H1 (cell line): ENCODE measurements around the gene MAN1C1. TPM values are rescaled to one million over a fixed set of nuclear protein-coding genes. Genes with fewer than 3 reads are reported as not detected.

Experiments
- CTCF ChIA-PET: fragments of 300-600 bp; sonication (Branson Sonifier 250); formaldehyde crosslinking; loops from one replicate; lab custom pipeline; 2021; ENCODE audit not compliant: partially characterized antibody; lab: Charles Lee
- POLR2A ChIA-PET: fragments of 300-600 bp; sonication (Branson Sonifier 250); formaldehyde crosslinking; loops from one replicate; lab custom pipeline; 2021; ENCODE audit warnings: inconsistent platforms; ENCODE audit not compliant: partially characterized antibody; lab: Charles Lee
- DNase-seq, 2 experiments: peaks; one replicate each; pipeline versions ENCODE4 v3.0.0 to v3.0.0-alpha.2; 2010 to 2022; ENCODE audit warnings: low spot score in 2 of 2, low read depth in 1 of 2, mixed read lengths in 1 of 2
- FAIRE-seq: peaks from 2 replicates; lab custom pipeline; 2011; peaks lifted over from hg19 to GRCh38; lab: Jason Lieb, UNC
- H2AFZ ChIP-seq: 2 replicates; pipeline ENCODE4 v1.8.1; 2012; ENCODE audit warnings: low read length, inconsistent platforms
- H2AK5ac ChIP-seq: 2 replicates; pipeline ENCODE4 v1.6.1; 2013; ENCODE audit warnings: low read depth, low read length
- H2BK120ac ChIP-seq: replicated peaks from 2 replicates; pipeline ENCODE3; 2013; ENCODE audit warnings: low read depth, low read length, inconsistent platforms
- H2BK12ac ChIP-seq: 2 replicates; pipeline ENCODE4 v1.6.1; 2013; ENCODE audit warnings: low read depth, low read length
- H2BK15ac ChIP-seq: 2 replicates; pipeline ENCODE4 v1.6.1; 2013; ENCODE audit warnings: low read length
- H2BK20ac ChIP-seq: 2 replicates; pipeline ENCODE4 v1.6.1; 2013; ENCODE audit warnings: low read length
- H2BK5ac ChIP-seq: 2 replicates; pipeline ENCODE4 v1.6.1; 2013; ENCODE audit warnings: low read depth, low read length
- H3K14ac ChIP-seq: 2 replicates; pipeline ENCODE4 v1.6.1; 2013; ENCODE audit warnings: inconsistent platforms; ENCODE audit not compliant: insufficient read length
- H3K18ac ChIP-seq: 2 replicates; pipeline ENCODE4 v1.6.1; 2013; ENCODE audit warnings: low read length; ENCODE audit errors: extremely low read depth
- H3K23ac ChIP-seq: 2 replicates; pipeline ENCODE4 v1.6.1; 2013; ENCODE audit warnings: inconsistent platforms; ENCODE audit not compliant: insufficient read length
- H3K23me2 ChIP-seq: 2 replicates; pipeline ENCODE4 v1.6.1; 2013; ENCODE audit warnings: low read depth, low read length
- H3K27ac ChIP-seq: 2 replicates; pipeline ENCODE4 v1.6.1; 2011; ENCODE audit warnings: low read depth, low read length, inconsistent platforms
- H3K27me3 ChIP-seq, 4 experiments: replicated peaks in 1 of 4; 1 replicate in 1 of 4; 2 replicates in 3 of 4; pipeline versions ENCODE4 v1.6.1 to v1.8.1; 2011 to 2013; ENCODE audit warnings: low read length in 3 of 4, mild to moderate bottlenecking in 3 of 4, inconsistent platforms in 2 of 4, mixed read lengths in 2 of 4, moderate library complexity in 1 of 4; ENCODE audit not compliant: control insufficient read depth in 3 of 4, insufficient read depth in 3 of 4; ENCODE audit errors: extremely low read depth in 1 of 4
- H3K36me3 ChIP-seq, 4 experiments: 2 replicates each; pipeline versions ENCODE4 v1.6.1 to v1.8.1; 2011 to 2013; ENCODE audit warnings: mild to moderate bottlenecking in 4 of 4, low read length in 3 of 4, moderate library complexity in 2 of 4, control low read depth in 1 of 4, inconsistent platforms in 1 of 4; ENCODE audit not compliant: insufficient read depth in 4 of 4, control insufficient read depth in 2 of 4
- H3K4ac ChIP-seq: replicated peaks from 2 replicates; pipeline ENCODE3; 2013; ENCODE audit warnings: low read length, low read depth, mixed read lengths, inconsistent platforms; ENCODE audit not compliant: insufficient read length
- H3K4me1 ChIP-seq, 4 experiments: replicated peaks in 1 of 4; 1 replicate in 1 of 4; 2 replicates in 3 of 4; pipeline versions ENCODE4 v1.6.1 to v1.8.1; 2011 to 2013; ENCODE audit warnings: low read length in 3 of 4, inconsistent platforms in 2 of 4, mixed read lengths in 1 of 4; ENCODE audit not compliant: insufficient read depth in 4 of 4, control insufficient read depth in 3 of 4
- H3K4me2 ChIP-seq, 2 experiments: 2 replicates each; pipeline versions ENCODE4 v1.6.1 to v1.8.1; 2011 to 2013; ENCODE audit warnings: low read depth in 2 of 2, low read length in 2 of 2, control low read depth in 1 of 2, inconsistent platforms in 1 of 2, mild to moderate bottlenecking in 1 of 2; ENCODE audit not compliant: insufficient read depth in 1 of 2
- H3K4me3 ChIP-seq, 4 experiments: fragments of 200-600, 300-600 bp in 1 of 4; sonication (generic), shearing (Covaris generic), sonication (Bioruptor Twin) in 1 of 4; 2 replicates each; pipeline versions ENCODE4 v1.5.1 to v1.8.1; 2011 to 2016; ENCODE audit warnings: low read length in 4 of 4, low read depth in 3 of 4, control low read depth in 2 of 4, inconsistent platforms in 2 of 4, mild to moderate bottlenecking in 2 of 4, mixed read lengths in 1 of 4, moderate library complexity in 1 of 4; ENCODE audit not compliant: insufficient read depth in 2 of 4; ENCODE audit errors: extremely low read depth in 1 of 4
- H3K56ac ChIP-seq: replicated peaks from 2 replicates; pipeline ENCODE3; 2013; ENCODE audit warnings: low read depth, mild to moderate bottlenecking, mixed read lengths, low read length, inconsistent platforms; ENCODE audit not compliant: insufficient read length
- H3K79me1 ChIP-seq: 2 replicates; pipeline ENCODE4 v1.6.1; 2013; ENCODE audit warnings: low read depth, low read length, control low read depth
- H3K79me2 ChIP-seq, 2 experiments: 2 replicates each; pipeline versions ENCODE4 v1.6.1 to v1.8.1; 2012 to 2013; ENCODE audit warnings: low read length in 2 of 2, mild to moderate bottlenecking in 2 of 2, inconsistent platforms in 1 of 2; ENCODE audit not compliant: insufficient read depth in 2 of 2, control insufficient read depth in 1 of 2
- H3K9ac ChIP-seq, 4 experiments: replicated peaks in 1 of 4; 1 replicate in 1 of 4; 2 replicates in 3 of 4; pipeline versions ENCODE4 v1.6.1 to v1.8.1; 2011 to 2013; ENCODE audit warnings: low read depth in 3 of 4, low read length in 3 of 4, control low read depth in 2 of 4, mild to moderate bottlenecking in 2 of 4, moderate library complexity in 2 of 4, inconsistent platforms in 1 of 4; ENCODE audit errors: extremely low read depth in 1 of 4
- H3K9me3 ChIP-seq, 2 experiments: 2 replicates each; pipeline versions ENCODE4 v1.6.1 to v1.8.1; 2012 to 2013; ENCODE audit warnings: mild to moderate bottlenecking in 2 of 2, moderate library complexity in 2 of 2, control low read depth in 1 of 2, inconsistent platforms in 1 of 2, low read depth in 1 of 2, low read length in 1 of 2, mixed read lengths in 1 of 2; ENCODE audit not compliant: insufficient read depth in 2 of 2
- H4K20me1 ChIP-seq, 2 experiments: replicated peaks in 1 of 2; 2 replicates each; pipeline versions ENCODE3 to v1.8.1; 2011 to 2013; ENCODE audit warnings: inconsistent platforms in 2 of 2, low read length in 2 of 2, mild to moderate bottlenecking in 1 of 2; ENCODE audit not compliant: insufficient read depth in 2 of 2, control insufficient read depth in 1 of 2
- H4K5ac ChIP-seq: 2 replicates; pipeline ENCODE4 v1.6.1; 2013; ENCODE audit warnings: low read length, low read depth, mixed read lengths, inconsistent platforms; ENCODE audit not compliant: insufficient read length
- H4K8ac ChIP-seq: 2 replicates; pipeline ENCODE4 v1.8.0; 2013; ENCODE audit warnings: mild to moderate bottlenecking, moderate library complexity, low read length, inconsistent platforms; ENCODE audit not compliant: insufficient read depth; ENCODE audit errors: extremely low read depth
- H4K91ac ChIP-seq: replicated peaks from 2 replicates; pipeline ENCODE3; 2013; ENCODE audit warnings: low read length, mixed read lengths, inconsistent platforms; ENCODE audit not compliant: insufficient read length
- NANOG ChIP-seq: IDR thresholded peaks from 2 replicates; pipeline ENCODE4 v1.6.1; 2011; ENCODE audit warnings: low read length, low read depth, mild to moderate bottlenecking, inconsistent platforms; ENCODE audit not compliant: insufficient read depth, poor library complexity, severe bottlenecking
- RBBP5 ChIP-seq: IDR thresholded peaks from 2 replicates; pipeline ENCODE4 v1.7.1; 2012; ENCODE audit warnings: low read depth, mild to moderate bottlenecking, inconsistent platforms, low read length, moderate library complexity, borderline replicate concordance
- WGBS, 2 experiments: shearing (Covaris generic) in 1 of 2; methylation state at CpG; one replicate each; pipeline versions ENCODE4 v1.1.6 to v1.1.7; 2013 to 2015; ENCODE audit warnings: low lambda C conversion rate in 2 of 2, mixed read lengths in 2 of 2, inconsistent platforms in 1 of 2, low coverage in 1 of 2, missing lambda C conversion rate in 1 of 2; ENCODE audit not compliant: insufficient replicate concordance in 2 of 2, insufficient coverage in 1 of 2, insufficient read length in 1 of 2; ENCODE audit errors: extremely low coverage in 1 of 2, missing lambda C conversion rate in 1 of 2; 5-methylcytosine and 5-hydroxymethylcytosine counted together
- polyA plus RNA-seq, 7 experiments: library from polyadenylated mRNA; depleted of rRNA in 3 of 7; stranded (reverse) in 5 of 7; unstranded in 2 of 7; fragments of >200 nt in 5 of 7; fragments of 200-250 nt in 2 of 7; gene quantifications; 1 replicate in 5 of 7; 2 replicates in 1 of 7; 4 replicates in 1 of 7; pipeline versions ENCODE4 v1.2.1 to v1.2.3, GENCODE V29; 2011 to 2013; ENCODE audit warnings: missing spikeins in 2 of 7, mixed read lengths in 2 of 7
- total RNA-seq: library from RNA; stranded (reverse); fragmentation: NEBNext Ultra II Directional; extraction: Animal tissue kit (Norgen Biotek cat#: 25700); gene quantifications from 2 replicates; pipeline ENCODE4 v1.2.1, GENCODE V29; 2021

Gene MAN1C1
- total and polyA plus RNA-seq, 2 of the 8 experiments (the other 6 are each of a cell fraction or from before 2014, with no cell fraction given): 7.8 to 15.2 TPM

DNA sequence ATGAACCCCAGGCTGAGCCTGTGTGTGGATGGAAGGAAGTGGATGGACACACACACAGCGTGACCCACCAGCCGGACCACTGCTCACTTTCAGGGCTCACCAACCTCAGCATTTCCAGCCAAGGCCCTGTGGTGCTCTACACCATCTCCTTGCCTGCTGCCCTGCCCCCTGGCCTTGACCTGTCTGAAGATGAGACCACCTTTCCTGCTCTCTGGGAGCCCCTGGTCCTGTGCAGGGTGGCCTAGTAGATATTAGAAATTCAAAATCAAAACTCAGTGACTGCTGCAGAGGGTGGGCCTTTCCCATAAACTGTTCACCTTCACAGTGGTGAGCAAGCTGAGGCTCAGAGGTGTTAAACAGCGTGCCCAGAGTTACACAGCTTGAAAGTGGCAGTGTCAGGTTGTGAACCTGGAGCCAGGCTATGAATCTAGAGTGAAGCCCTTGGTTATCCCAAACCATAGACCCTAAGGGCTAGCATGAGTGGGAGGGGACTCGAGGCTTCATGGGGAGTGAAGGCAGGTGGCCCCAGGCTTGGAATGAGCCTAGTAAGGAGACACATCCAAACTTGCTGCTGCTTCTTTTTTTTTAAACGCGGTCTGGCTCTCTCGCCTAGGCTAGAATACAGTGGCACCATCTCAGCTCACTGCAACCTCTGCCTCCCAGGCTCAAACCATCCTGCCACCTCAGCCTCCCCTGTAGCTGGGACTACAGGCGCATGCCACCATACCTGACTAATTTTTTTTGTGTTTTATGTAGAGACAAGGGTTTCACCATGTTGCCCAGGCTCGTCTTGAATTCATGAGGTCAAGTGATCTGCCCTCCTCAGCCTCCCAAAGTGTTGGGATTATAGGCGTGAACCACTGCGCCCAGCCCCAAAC lies 41.5 kb downstream of the MAN1C1 start:
- H2BK5ac ChIP-seq: no peak overlapping the region
- no peak overlapping the region for H3K23ac ChIP-seq
- H3K79me2 ChIP-seq: no peaks in the 10 kb centered on the region
- TF ChIP-seq NANOG: no peak
- no peak for TF ChIP-seq RBBP5
- TF ChIP-seq, all 59 proteins: peak for 0
- 86% methylated on average over 8 of the region's 11 CpGs; no CpG with 5 or more reads in 1 of the 2 experiments for whole genome bisulfite sequencing, 2 experiments
- H4K8ac ChIP-seq: no peak overlapping the region; the same call in 1 of the 2 replicates
- no peak overlapping the region for H2BK20ac ChIP-seq
- H3K9me3 ChIP-seq: no peaks in the 10 kb centered on the region
- no peak overlapping the region for H4K91ac ChIP-seq
- no peak overlapping the region for H3K27ac ChIP-seq
- no peak overlapping the region for H4K5ac ChIP-seq
- H3K79me1 ChIP-seq: no peaks in the 10 kb centered on the region
- FAIRE-seq: no peak
- no peak overlapping the region for H2BK15ac ChIP-seq
- H2BK120ac ChIP-seq: no peak overlapping the region
- H3K4me1 ChIP-seq: peaks cover 0 to 10% (median 2%) of the 10 kb centered on the region in 4 experiments; a peak in 4 of 7 replicates
- H3K4me2 ChIP-seq: no peak overlapping the region
- no peaks in the 10 kb centered on the region for H3K23me2 ChIP-seq
- no peak overlapping the region for H3K18ac ChIP-seq
- H3K36me3 ChIP-seq: no peaks in the 10 kb centered on the region
- no peak overlapping the region for H3K56ac ChIP-seq
- ChIA-PET POLR2A (interaction anchor here (0.7 kb wide), 1 partner anchor 16 kb away, joined by 3 read pairs; no protein-coding TSS in a partner anchor), CTCF (interaction anchor here (1.1 to 2.6 kb wide), 5 partner anchors 8 to 88 kb away, joined by 3 to 6 read pairs (median 4); no protein-coding TSS in a partner anchor)
- H3K4me3 ChIP-seq: no peak overlapping the region
- DNase-seq: peak in 1 of 2 experiments; percentile 31
- no peaks in the 10 kb centered on the region for H4K20me1 ChIP-seq
- no peak overlapping the region for H2AFZ ChIP-seq
- H3K27me3 ChIP-seq: no peaks in the 10 kb centered on the region
- H3K9ac ChIP-seq: no peak overlapping the region
- H3K14ac ChIP-seq: no peak overlapping the region
- no peak overlapping the region for H2BK12ac ChIP-seq
- H3K4ac ChIP-seq: peak overlapping the region; percentile 50
- no peak overlapping the region for H2AK5ac ChIP-seq
